ENCODE data around the gene C4orf54. TPM values are rescaled to one million over a fixed set of nuclear protein-coding genes. Genes with fewer than 3 reads are reported as not detected.

The C4orf54 gene
- total RNA-seq, 2 experiments from 2014 or later = not detected

DNA sequence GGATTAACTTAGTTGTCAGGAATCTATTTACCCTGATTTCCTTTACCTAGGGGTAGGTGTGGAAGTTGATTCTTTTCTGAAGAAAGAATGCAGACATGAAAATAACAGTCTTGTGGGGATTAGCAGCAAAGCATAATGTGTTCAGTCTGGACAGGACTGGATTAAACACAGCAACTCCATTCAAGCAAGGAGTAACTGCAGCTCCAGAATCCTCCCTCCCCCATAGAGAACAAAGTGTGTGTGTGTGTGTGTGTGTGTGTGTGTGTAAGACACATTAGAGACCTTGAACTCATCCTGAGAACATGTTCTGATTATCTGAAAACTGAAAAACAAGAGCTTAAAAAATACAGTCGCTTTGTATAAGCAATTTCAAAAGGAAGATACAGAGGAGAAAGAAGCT is 9.3 kb downstream of the C4orf54 start:
- Mint-ChIP-seq H3K27me3 (peaks cover 7% of the 10 kb centered on the region), H3K9me3 (no peaks in the 10 kb centered on the region), H3K4me3 (no peak overlapping the region), H3K4me1 (no peaks in the 10 kb centered on the region), H3K36me3 (ENCODE audit: low read depth) (no peaks in the 10 kb centered on the region), H3K27ac (no peak overlapping the region)
- CTCF ChIA-PET = interaction anchor here (1.4 kb wide), 1 partner anchor 33 kb away, joined by 3 read pairs; no protein-coding TSS in a partner anchor
- POLR2A ChIA-PET = interaction anchor here (0.6 kb wide), 1 partner anchor 741 kb away, joined by 3 read pairs; no protein-coding TSS in a partner anchor
- no peak for DNase-seq

DNA sequence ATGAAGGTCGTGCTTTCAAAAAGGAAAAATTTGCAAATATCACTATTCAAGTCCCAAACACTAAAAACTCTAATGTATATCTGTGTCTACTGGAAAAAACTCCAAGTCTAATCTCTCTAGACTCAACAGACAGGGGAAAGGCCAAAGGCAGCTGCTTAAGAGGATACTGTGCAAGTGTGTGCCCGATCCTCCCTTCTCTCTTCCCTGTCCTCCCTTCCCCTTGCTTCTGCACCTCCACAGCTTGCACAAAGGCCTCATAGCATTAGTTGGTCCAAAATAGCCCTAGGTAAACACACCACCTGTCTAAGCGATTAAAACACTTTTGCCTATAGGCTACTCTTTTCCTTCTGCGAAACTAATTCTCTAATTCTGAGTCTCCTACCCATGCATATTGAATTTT is 10.6 kb downstream of the C4orf54 start:
- Mint-ChIP-seq H3K9me3 (no peaks in the 10 kb centered on the region), H3K36me3 (ENCODE audit: low read depth) (no peaks in the 10 kb centered on the region), H3K4me1 (no peaks in the 10 kb centered on the region), H3K4me3 (no peak overlapping the region), H3K27me3 (peaks cover 9% of the 10 kb centered on the region), H3K27ac (no peak overlapping the region)
- ChIA-PET CTCF (no interaction called here), POLR2A (no interaction called here)
- no peak for DNase-seq

DNA sequence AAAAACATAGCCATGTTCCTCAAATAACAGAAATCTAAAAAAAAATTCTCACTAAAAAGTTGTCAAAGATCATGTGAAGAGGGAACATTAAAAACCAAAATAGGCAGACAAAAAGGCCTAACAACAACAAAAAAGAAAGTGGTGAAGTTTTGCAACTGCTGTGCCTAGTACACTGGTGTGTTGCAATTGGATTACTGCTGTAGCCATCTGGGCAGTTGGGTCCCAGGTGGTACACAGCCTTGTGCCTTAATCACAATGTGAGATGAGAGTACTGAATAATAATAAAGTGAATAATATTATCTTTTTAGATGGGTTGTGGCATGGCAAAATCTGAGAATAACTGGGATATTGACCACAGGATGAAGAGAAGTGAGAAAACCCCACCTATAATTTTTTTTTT is 12.0 kb downstream of the C4orf54 start:
- Mint-ChIP-seq H3K27ac (no peak overlapping the region), H3K4me1 (no peaks in the 10 kb centered on the region), H3K4me3 (no peak overlapping the region), H3K36me3 (ENCODE audit: low read depth) (no peaks in the 10 kb centered on the region), H3K9me3 (no peaks in the 10 kb centered on the region), H3K27me3 (peaks cover 10% of the 10 kb centered on the region)
- ChIA-PET POLR2A (no interaction called here), CTCF (no interaction called here)
- DNase-seq = no peak

DNA sequence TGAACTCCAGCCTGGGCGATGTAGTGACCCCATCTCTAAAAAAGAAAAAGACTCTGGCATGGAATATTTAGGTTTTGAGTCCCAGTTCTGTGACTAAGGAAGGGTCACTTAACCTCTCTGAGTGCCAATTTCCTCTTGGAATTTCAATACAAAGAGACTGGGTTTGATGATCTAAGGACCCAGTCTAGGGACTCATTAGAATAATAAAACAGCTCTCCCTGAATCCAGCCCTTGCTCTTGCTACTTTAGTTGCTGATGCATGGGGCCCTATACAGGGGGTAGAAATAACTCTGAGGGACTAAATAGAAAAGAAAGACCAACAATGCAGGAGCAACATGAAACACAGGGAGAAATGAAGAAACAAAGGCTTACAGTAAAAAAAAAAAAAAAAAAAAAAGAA is 12.6 kb downstream of the C4orf54 start:
- Mint-ChIP-seq H3K9me3 (no peaks in the 10 kb centered on the region), H3K4me3 (no peak overlapping the region), H3K36me3 (ENCODE audit: low read depth) (no peaks in the 10 kb centered on the region), H3K4me1 (no peaks in the 10 kb centered on the region), H3K27ac (no peak overlapping the region), H3K27me3 (peaks cover 16% of the 10 kb centered on the region)
- ChIA-PET CTCF (no interaction called here), POLR2A (no interaction called here)
- no peak for DNase-seq

DNA sequence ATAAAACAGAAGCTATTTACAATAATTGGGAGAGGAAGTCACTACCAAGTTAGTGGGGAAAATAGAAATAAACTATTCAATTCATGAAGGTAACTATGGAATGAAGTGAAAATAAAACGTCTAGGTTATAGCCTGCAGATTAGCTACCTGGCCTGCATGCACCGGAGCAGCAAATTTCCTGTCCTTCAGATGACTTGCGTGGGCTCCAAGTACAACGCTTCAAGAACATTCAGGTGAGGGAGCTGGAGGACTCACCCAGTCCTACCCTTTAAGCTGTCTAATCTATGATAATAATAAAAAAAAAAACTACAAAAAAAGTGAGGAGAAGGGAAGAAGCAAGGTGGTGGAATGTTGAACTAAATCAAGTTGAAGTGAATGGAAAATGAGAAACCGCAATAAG is 13.2 kb downstream of the C4orf54 start:
- ChIA-PET CTCF (no interaction called here), POLR2A (no interaction called here)
- Mint-ChIP-seq H3K27ac (no peak overlapping the region), H3K4me3 (no peak overlapping the region), H3K9me3 (no peaks in the 10 kb centered on the region), H3K4me1 (no peaks in the 10 kb centered on the region), H3K36me3 (ENCODE audit: low read depth) (no peaks in the 10 kb centered on the region), H3K27me3 (peaks cover 17% of the 10 kb centered on the region)
- no peak for DNase-seq

DNA sequence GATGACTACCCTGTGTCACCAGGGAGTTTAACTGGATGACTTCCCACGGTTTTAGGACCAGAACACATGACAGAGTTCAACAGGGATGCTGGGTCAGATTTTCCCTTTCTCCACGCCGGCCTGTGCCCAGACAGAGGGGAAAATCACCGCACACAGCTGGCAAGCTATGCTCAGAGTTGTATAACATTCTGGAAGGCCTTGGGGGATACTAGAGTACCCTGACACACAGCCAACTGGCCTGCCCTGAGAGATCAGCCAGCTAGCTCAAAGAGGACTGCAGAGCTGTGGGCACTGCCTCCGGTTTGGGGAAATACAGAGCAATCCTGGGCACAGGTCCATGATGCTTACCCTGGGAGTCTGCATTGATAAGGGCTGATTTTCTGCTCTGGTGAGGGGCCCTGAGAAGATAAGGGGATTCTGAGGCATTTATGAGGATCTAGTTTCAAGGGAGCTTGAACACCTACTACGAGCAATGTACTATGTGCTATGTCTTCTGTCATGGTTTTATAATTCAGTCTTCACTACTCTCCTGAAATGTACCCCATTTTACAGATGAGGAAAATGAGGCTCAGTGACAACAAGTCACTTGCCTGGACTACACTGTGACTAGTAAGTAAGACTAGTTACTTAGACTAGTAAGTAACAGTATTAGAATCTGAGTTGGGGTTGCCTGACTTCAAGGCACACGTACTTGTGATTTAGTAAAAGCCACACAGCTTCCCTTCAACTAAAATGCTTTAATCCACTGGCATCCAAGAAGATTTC is 14.7 kb downstream of the C4orf54 start:
- Mint-ChIP-seq H3K27ac (no peak overlapping the region), H3K4me3 (no peak overlapping the region), H3K36me3 (ENCODE audit: low read depth) (no peaks in the 10 kb centered on the region), H3K27me3 (peaks cover 17% of the 10 kb centered on the region), H3K4me1 (no peaks in the 10 kb centered on the region), H3K9me3 (no peaks in the 10 kb centered on the region)
- ChIA-PET POLR2A (no interaction called here), CTCF (no interaction called here)
- no peak for DNase-seq

DNA sequence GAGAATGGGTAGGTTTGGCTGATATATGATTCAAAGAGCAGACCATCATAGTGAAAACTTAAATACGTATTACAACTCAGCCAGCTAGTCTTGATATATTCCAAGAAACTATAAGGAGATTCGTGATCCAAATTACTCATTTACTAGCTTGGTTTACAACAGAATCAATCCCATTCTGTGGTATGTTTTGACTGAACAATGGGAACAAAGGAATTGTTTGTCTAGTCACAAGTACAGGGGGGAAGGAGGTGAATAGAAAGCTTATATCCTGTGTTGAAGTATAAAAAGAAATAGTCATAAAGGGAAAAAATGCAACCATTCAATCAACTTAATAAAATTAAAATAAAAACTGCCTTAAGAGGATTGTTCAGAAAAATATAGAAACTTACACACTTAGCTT is 17.0 kb downstream of the C4orf54 start:
- ChIA-PET CTCF (no interaction called here), POLR2A (no interaction called here)
- Mint-ChIP-seq H3K27me3 (peaks cover 19% of the 10 kb centered on the region), H3K4me3 (no peak overlapping the region), H3K36me3 (ENCODE audit: low read depth) (no peaks in the 10 kb centered on the region), H3K4me1 (no peaks in the 10 kb centered on the region), H3K9me3 (no peaks in the 10 kb centered on the region), H3K27ac (no peak overlapping the region)
- no peak for DNase-seq

DNA sequence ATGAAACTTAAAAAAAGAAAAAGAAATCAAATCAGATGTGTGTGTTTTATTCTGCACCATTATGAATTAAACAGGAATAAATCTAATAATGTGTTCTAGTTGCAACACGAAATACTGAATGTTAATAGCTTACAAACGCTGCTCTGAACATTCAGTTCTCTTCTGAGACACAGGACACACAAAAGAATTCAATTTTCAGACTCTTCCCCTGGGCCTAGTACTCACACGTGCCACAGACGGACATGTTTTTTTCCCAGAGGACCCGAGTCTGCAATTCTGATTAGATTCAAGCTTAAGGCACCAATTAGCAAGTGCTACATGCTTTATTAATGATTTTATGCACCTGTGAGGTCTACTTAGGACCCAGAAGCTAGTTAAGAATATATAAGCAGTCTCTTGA is 20.5 kb downstream of the C4orf54 start:
- no peaks in the 10 kb centered on the region for H3K9me3 Mint-ChIP-seq
- H3K4me3 Mint-ChIP-seq = no peak overlapping the region
- H3K27ac Mint-ChIP-seq = no peak overlapping the region
- ChIA-PET CTCF (no interaction called here), POLR2A (no interaction called here)
- no peaks in the 10 kb centered on the region for H3K4me1 Mint-ChIP-seq
- DNase-seq = no peak
- H3K27me3 Mint-ChIP-seq = peaks cover 18% of the 10 kb centered on the region
- H3K36me3 Mint-ChIP-seq (ENCODE audit: low read depth) = no peaks in the 10 kb centered on the region

DNA sequence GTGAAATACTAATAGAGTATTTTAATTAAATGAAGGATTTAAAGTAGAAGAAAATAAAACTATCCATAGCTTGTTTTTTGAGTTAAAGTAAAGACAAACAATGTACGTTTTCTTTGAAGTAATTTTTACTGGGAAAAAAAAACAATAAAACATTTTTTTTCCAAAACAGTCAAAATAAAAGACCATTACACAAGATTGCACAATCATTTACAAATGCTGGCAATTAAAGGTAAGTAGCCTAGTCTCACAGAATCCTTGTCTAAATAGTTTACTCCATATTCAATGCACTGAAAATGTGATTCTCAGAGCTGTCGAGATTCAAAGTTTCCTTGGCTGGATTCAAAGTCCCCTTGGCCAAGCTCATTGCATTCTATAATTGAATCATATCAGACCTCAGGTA is 21.2 kb downstream of the C4orf54 start:
- no peak for DNase-seq
- H3K4me3 Mint-ChIP-seq = no peak overlapping the region
- H3K27ac Mint-ChIP-seq = no peak overlapping the region
- H3K4me1 Mint-ChIP-seq = no peaks in the 10 kb centered on the region
- no peaks in the 10 kb centered on the region for H3K36me3 Mint-ChIP-seq (ENCODE audit: low read depth)
- POLR2A ChIA-PET = no interaction called here
- peaks cover 21% of the 10 kb centered on the region for H3K27me3 Mint-ChIP-seq
- CTCF ChIA-PET = interaction anchor here (1.1 kb wide), 1 partner anchor 20 kb away, joined by 4 read pairs; no protein-coding TSS in a partner anchor
- no peaks in the 10 kb centered on the region for H3K9me3 Mint-ChIP-seq

DNA sequence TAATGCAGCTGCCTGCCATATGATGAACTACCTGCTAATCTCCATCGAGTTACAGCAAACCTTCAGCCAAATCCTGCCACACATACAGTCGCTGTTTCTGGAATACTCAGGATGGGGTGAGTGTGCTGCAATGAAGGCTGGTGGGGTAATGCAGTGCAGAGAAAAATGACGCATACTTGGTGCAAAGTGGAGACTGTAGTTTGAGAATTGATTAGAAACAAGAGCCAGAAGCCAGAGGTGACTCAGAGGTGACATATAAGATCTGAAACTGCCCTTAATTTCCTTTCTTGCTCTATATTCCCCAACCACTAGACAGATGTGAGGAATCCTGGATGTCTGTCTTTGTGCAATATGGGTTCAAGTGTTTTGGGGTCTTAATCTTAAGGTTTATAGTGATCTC is 22.0 kb downstream of the C4orf54 start:
- POLR2A ChIA-PET = no interaction called here
- no peaks in the 10 kb centered on the region for H3K36me3 Mint-ChIP-seq (ENCODE audit: low read depth)
- no peaks in the 10 kb centered on the region for H3K9me3 Mint-ChIP-seq
- no peak overlapping the region for H3K4me3 Mint-ChIP-seq
- H3K27ac Mint-ChIP-seq = no peak overlapping the region
- no peaks in the 10 kb centered on the region for H3K4me1 Mint-ChIP-seq
- DNase-seq = no peak
- peaks cover 23% of the 10 kb centered on the region for H3K27me3 Mint-ChIP-seq
- CTCF ChIA-PET = interaction anchor here (1.1 kb wide), 1 partner anchor 19 kb away, joined by 4 read pairs; no protein-coding TSS in a partner anchor

DNA sequence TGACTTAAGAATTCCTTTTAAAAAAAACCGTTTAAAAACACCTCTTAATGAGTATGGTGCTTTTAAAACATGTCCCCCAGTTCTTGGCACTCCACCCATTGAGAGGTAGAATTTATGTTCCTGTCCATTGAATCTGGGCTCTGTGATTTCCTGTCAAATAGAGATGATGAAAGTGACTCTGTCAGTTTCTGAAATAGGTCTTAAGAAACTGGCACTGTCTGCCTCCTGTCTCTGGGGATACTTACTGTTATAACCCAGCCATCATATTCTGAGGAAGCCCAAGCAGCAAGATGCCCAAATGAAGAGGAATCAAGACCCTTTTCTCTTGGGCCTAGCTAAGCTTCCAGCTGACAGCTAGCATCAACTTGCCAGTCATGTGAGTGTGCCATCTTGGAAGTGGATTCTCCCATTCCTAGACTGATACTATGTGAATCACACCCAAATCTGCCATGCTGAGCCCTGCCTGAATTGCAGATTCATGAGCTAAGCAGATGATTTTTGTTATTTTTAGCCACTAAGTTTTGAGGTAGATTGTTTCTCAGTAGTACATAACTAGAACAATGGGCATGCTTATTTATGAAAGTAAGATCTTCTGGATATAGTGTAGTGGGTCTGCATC is 22.8 kb downstream of the C4orf54 start:
- POLR2A ChIA-PET = no interaction called here
- no peak overlapping the region for H3K4me3 Mint-ChIP-seq

DNA sequence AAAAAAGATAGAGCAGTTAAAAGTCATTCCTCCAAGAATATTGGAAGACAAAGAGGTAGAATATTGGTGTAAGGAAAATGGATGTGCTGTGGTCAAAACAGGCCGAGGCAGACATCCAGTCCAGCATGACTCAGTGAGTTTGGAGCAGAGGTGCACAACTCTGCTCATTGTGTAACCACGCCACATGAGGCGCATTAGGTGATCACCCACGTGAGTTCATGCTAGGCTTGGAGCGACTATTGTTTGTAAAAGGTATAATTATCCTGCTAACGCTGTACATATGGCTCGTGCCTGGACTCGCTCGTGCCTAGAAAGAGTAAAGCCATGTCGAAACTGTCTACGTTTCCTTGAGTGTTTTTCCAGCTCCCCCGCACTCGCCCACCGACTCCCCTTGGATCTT is 23.9 kb downstream of the C4orf54 start:
- DNase-seq = no peak
- ChIA-PET CTCF (no interaction called here), POLR2A (no interaction called here)
- Mint-ChIP-seq H3K27ac (no peak overlapping the region), H3K4me3 (no peak overlapping the region), H3K36me3 (ENCODE audit: low read depth) (no peaks in the 10 kb centered on the region), H3K4me1 (peaks cover 13% of the 10 kb centered on the region), H3K9me3 (no peaks in the 10 kb centered on the region), H3K27me3 (peaks cover 16% of the 10 kb centered on the region)

More for the DNA sequence above, 22.8 kb downstream of the C4orf54 start:
- Mint-ChIP-seq H3K9me3 (no peaks in the 10 kb centered on the region), H3K36me3 (ENCODE audit: low read depth) (no peaks in the 10 kb centered on the region), H3K27ac (no peak overlapping the region), H3K27me3 (peaks cover 16% of the 10 kb centered on the region), H3K4me1 (peaks cover 7% of the 10 kb centered on the region)
- CTCF ChIA-PET = no interaction called here
- no peak for DNase-seq

DNA sequence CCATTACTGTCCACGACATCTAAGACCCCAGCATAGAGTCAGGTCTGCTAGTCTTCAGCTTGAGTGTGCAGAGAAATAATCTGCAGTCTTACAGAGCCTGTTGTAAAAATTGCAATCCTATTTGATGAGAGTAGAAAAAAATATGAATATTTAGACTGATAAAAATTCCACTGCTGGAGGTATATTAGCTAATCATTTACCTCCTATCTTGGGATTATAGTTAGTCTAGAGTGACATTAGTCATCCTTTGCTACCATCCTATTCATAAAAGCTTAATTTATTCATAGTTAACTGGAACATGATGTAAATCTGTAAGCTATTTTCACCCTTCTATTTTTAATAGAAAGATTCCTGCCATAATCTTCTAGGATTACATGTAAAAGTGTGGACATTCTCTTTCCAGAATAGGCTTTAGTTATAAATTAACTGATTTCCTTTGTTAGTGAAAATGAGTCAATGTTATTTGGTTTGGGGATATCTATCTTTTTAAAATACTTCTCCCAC is 26.7 kb downstream of the C4orf54 start:
- Mint-ChIP-seq H3K36me3 (ENCODE audit: low read depth) (no peaks in the 10 kb centered on the region), H3K4me3 (no peak overlapping the region), H3K4me1 (peaks cover 13% of the 10 kb centered on the region), H3K27ac (no peak overlapping the region), H3K27me3 (peaks cover 16% of the 10 kb centered on the region), H3K9me3 (no peaks in the 10 kb centered on the region)
- no peak for DNase-seq
- ChIA-PET CTCF (no interaction called here), POLR2A (no interaction called here)

All from activated CD4-positive, alpha-beta T cell treated with anti-CD3 and anti-CD28 coated beads, Interleukin-2, amount 10 ng/mL, durations not matched to agents 7 days and 5 days (primary cell).